Mucosa of rectum (tissue), 2 donors: ENCODE data around the gene SNRK.

Source experiments
- H3K27ac ChIP-seq, 2 donors: one replicate each; pipeline ENCODE4 v1.7.0; 2013; ENCODE audit warnings: inconsistent platforms in 2 of 2, low read depth in 2 of 2, low read length in 2 of 2
- H3K27me3 ChIP-seq, 2 donors: one replicate each; pipeline ENCODE4 v1.7.0; 2013; ENCODE audit warnings: low read length in 2 of 2; ENCODE audit not compliant: control insufficient read depth in 2 of 2, insufficient read depth in 2 of 2
- H3K36me3 ChIP-seq, 2 donors: one replicate each; pipeline ENCODE4 v1.7.0; 2013; ENCODE audit warnings: low read length in 2 of 2; ENCODE audit not compliant: control insufficient read depth in 2 of 2, insufficient read depth in 2 of 2
- H3K4me1 ChIP-seq, 2 donors: one replicate each; pipeline ENCODE4 v1.7.0; 2013; ENCODE audit warnings: low read length in 2 of 2, mild to moderate bottlenecking in 1 of 2; ENCODE audit not compliant: control insufficient read depth in 2 of 2, insufficient read depth in 2 of 2
- H3K4me3 ChIP-seq, 2 donors: one replicate each; pipeline ENCODE4 v1.7.0; 2013; ENCODE audit warnings: low read length in 2 of 2
- H3K9ac ChIP-seq, 2 donors: one replicate each; pipeline ENCODE4 v1.7.0; 2013; ENCODE audit warnings: low read length in 2 of 2, low read depth in 1 of 2, mild to moderate bottlenecking in 1 of 2
- H3K9me3 ChIP-seq, 2 donors: one replicate each; pipeline ENCODE4 v1.7.0; 2013; ENCODE audit warnings: low read length in 2 of 2; ENCODE audit not compliant: control insufficient read depth in 2 of 2
- donor health status: healthy.
- donor health status: Normal muscosa, but diverticular disease.

SNRK gene

GRCh38 chr3:43341788-43342187 lies 55.4 kb downstream of the SNRK start:
- peaks cover 4 to 10% of the 10 kb centered on the region in 2 donors for H3K9me3 ChIP-seq
- H3K4me3 ChIP-seq, result no peak overlapping the region
- no peaks in the 10 kb centered on the region for H3K4me1 ChIP-seq
- no peak overlapping the region for H3K27ac ChIP-seq
- peaks cover 56 to 66% of the 10 kb centered on the region in 2 donors for H3K36me3 ChIP-seq
- no peak overlapping the region for H3K9ac ChIP-seq
- H3K27me3 ChIP-seq, result no peaks in the 10 kb centered on the region

- H3K9me3 ChIP-seq, result peaks cover 3 to 4% of the 10 kb centered on the region in 2 donors
- H3K36me3 ChIP-seq, result peaks cover 58 to 70% of the 10 kb centered on the region in 2 donors
- no peak overlapping the region for H3K4me3 ChIP-seq
- no peaks in the 10 kb centered on the region for H3K27me3 ChIP-seq
- H3K27ac ChIP-seq, result no peak overlapping the region
- no peaks in the 10 kb centered on the region for H3K4me1 ChIP-seq
- no peak overlapping the region for H3K9ac ChIP-seq
These were observed 56.8 kb downstream of the SNRK start for GRCh38 chr3:43343185-43343584.

GRCh38 chr3:43343815-43344214 lies 57.5 kb downstream of the SNRK start:
- Histone ChIP-seq H3K9ac (no peak overlapping the region), H3K27ac (no peak overlapping the region), H3K36me3 (peaks cover 58 to 73% of the 10 kb centered on the region in 2 donors), H3K27me3 (no peaks in the 10 kb centered on the region), H3K4me3 (no peak overlapping the region), H3K9me3 (peaks cover 3 to 4% of the 10 kb centered on the region in 2 donors), H3K4me1 (no peaks in the 10 kb centered on the region)

- Histone ChIP-seq H3K9me3 (no peaks in the 10 kb centered on the region), H3K27me3 (no peaks in the 10 kb centered on the region), H3K36me3 (peaks cover 58 to 72% of the 10 kb centered on the region in 2 donors), H3K4me3 (no peak overlapping the region), H3K27ac (no peak overlapping the region), H3K4me1 (no peaks in the 10 kb centered on the region), H3K9ac (no peak overlapping the region)
These were observed 58.2 kb downstream of the SNRK start for GRCh38 chr3:43344520-43344919.

GRCh38 chr3:43345246-43345645 lies 58.9 kb downstream of the SNRK start:
- Histone ChIP-seq H3K4me1 (no peaks in the 10 kb centered on the region), H3K9me3 (no peaks in the 10 kb centered on the region), H3K36me3 (peaks cover 56 to 67% of the 10 kb centered on the region in 2 donors), H3K9ac (no peak overlapping the region), H3K27ac (no peak overlapping the region), H3K27me3 (no peaks in the 10 kb centered on the region), H3K4me3 (no peak overlapping the region)

GRCh38 chr3:43345877-43346276 lies 59.5 kb downstream of the SNRK start:
- Histone ChIP-seq H3K27ac (no peak overlapping the region), H3K9ac (no peak overlapping the region), H3K4me1 (no peaks in the 10 kb centered on the region), H3K4me3 (no peak overlapping the region), H3K27me3 (no peaks in the 10 kb centered on the region), H3K9me3 (no peaks in the 10 kb centered on the region), H3K36me3 (peaks cover 54 to 61% of the 10 kb centered on the region in 2 donors)

GRCh38 chr3:43346978-43347749 lies 60.8 kb downstream of the SNRK start:
- Histone ChIP-seq H3K4me3 (no peak overlapping the region), H3K27me3 (no peaks in the 10 kb centered on the region), H3K9me3 (peaks cover 0 to 2% of the 10 kb centered on the region in 2 donors), H3K4me1 (no peaks in the 10 kb centered on the region), H3K9ac (no peak overlapping the region), H3K36me3 (peaks cover 49 to 54% of the 10 kb centered on the region in 2 donors), H3K27ac (peak overlapping the region in 1 of 2 donors; percentile 34)

- Histone ChIP-seq H3K27me3 (no peaks in the 10 kb centered on the region), H3K27ac (no peak overlapping the region), H3K4me3 (no peak overlapping the region), H3K9ac (no peak overlapping the region), H3K4me1 (no peaks in the 10 kb centered on the region), H3K9me3 (peaks cover 0 to 2% of the 10 kb centered on the region in 2 donors), H3K36me3 (peaks cover 43 to 48% of the 10 kb centered on the region in 2 donors)
These were observed 61.4 kb downstream of the SNRK start for GRCh38 chr3:43347774-43348173.

- H3K4me3 ChIP-seq, result no peak overlapping the region
- no peak overlapping the region for H3K9ac ChIP-seq
- no peaks in the 10 kb centered on the region for H3K27me3 ChIP-seq
- H3K36me3 ChIP-seq, result peaks cover 38 to 46% of the 10 kb centered on the region in 2 donors
- no peak overlapping the region for H3K27ac ChIP-seq
- H3K4me1 ChIP-seq, result no peaks in the 10 kb centered on the region
- H3K9me3 ChIP-seq, result peaks cover 0 to 2% of the 10 kb centered on the region in 2 donors
These were observed 62.0 kb downstream of the SNRK start for GRCh38 chr3:43348350-43348749.

- H3K4me1 ChIP-seq, result no peaks in the 10 kb centered on the region
- H3K36me3 ChIP-seq, result peaks cover 32 to 43% of the 10 kb centered on the region in 2 donors
- no peaks in the 10 kb centered on the region for H3K27me3 ChIP-seq
- peaks cover 0 to 7% of the 10 kb centered on the region in 2 donors for H3K9me3 ChIP-seq
- no peak overlapping the region for H3K27ac ChIP-seq
- no peak overlapping the region for H3K9ac ChIP-seq
- H3K4me3 ChIP-seq, result no peak overlapping the region
These were observed 62.7 kb downstream of the SNRK start for GRCh38 chr3:43348852-43349574.
